ENCODE data around the gene CDK14.

GRCh38 chr7:90580051-90580450 is 16.1 kb upstream of the CDK14 start:
- TF ChIP-seq CTCF (IDR thresholded peaks at IDR 0.05; ENCODE audit: low read depth, low read length) (no peak), EZH2phosphoT487 (IDR thresholded peaks at IDR 0.05; ENCODE audit: low read depth) (no peak)

Measured in OCI-LY3 (cell line).